GM23338 (cell line): ENCODE results near the gene CKS1B. TPM values are rescaled to one million over a fixed set of nuclear protein-coding genes. Genes with fewer than 3 reads are reported as not detected.

ENCODE experiments used
- ATAC-seq: fragments of 200-7000 bp; cut with Tn5 transposase; 3 replicates; pipeline ENCODE4 v1.9.1; 2020
- DNase-seq: peaks from one replicate; pipeline ENCODE4 v3.0.0-alpha.2; 2015; ENCODE audit warnings: low spot score
- H2AFZ ChIP-seq: fragments of 200-600 bp; sonication (generic); 2 replicates; pipeline ENCODE4 v1.8.0; 2016; ENCODE audit warnings: antibody characterized with exemption, mild to moderate bottlenecking, moderate library complexity
- H3F3A ChIP-seq: fragments of 200-600 bp; sonication (generic); replicated peaks from 2 replicates; pipeline ENCODE4 v1.8.0; 2017; ENCODE audit warnings: antibody characterized with exemption, mixed run types, low read depth
- H3K27ac ChIP-seq: fragments of 200-600 bp; sonication (generic); 2 replicates; pipeline ENCODE4 v1.6.1; 2016; ENCODE audit warnings: low read depth
- H3K27me3 ChIP-seq: fragments of 200-600 bp; sonication (generic); 2 replicates; pipeline ENCODE4 v1.8.0; 2016; ENCODE audit warnings: mild to moderate bottlenecking, mixed run types, moderate library complexity; ENCODE audit not compliant: insufficient read depth
- H3K36me3 ChIP-seq: fragments of 200-600 bp; sonication (generic); 2 replicates; pipeline ENCODE4 v1.8.0; 2016; ENCODE audit warnings: mild to moderate bottlenecking; ENCODE audit not compliant: insufficient read depth
- H3K4me1 ChIP-seq: fragments of 200-600 bp; sonication (generic); 2 replicates; pipeline ENCODE4 v1.8.0; 2016; ENCODE audit warnings: mild to moderate bottlenecking, moderate library complexity; ENCODE audit not compliant: insufficient read depth
- H3K4me2 ChIP-seq: fragments of 200-600 bp; sonication (generic); 2 replicates; pipeline ENCODE4 v1.7.1; 2017; ENCODE audit warnings: mixed run types
- H3K4me3 ChIP-seq: fragments of 200-600 bp; sonication (generic); 2 replicates; pipeline ENCODE4 v1.6.1; 2016; ENCODE audit warnings: mixed run types
- H3K79me2 ChIP-seq: fragments of 200-600 bp; sonication (generic); replicated peaks from 2 replicates; pipeline ENCODE4 v1.8.0; 2017; ENCODE audit warnings: mild to moderate bottlenecking; ENCODE audit not compliant: insufficient read depth
- H3K9me2 ChIP-seq: fragments of 200-600 bp; sonication (generic); 2 replicates; pipeline ENCODE4 v1.8.0; 2017; ENCODE audit not compliant: insufficient read depth
- H4K20me1 ChIP-seq: fragments of 200-600 bp; sonication (generic); replicated peaks from 2 replicates; pipeline ENCODE4 v1.8.0; 2017; ENCODE audit warnings: mild to moderate bottlenecking; ENCODE audit not compliant: insufficient read depth
- H3K27ac Mint-ChIP-seq: 2 replicates; pipeline ENCODE4 v1.8.0; 2020; ENCODE audit warnings: inconsistent platforms, mild to moderate bottlenecking, moderate library complexity, mixed read lengths
- H3K27me3 Mint-ChIP-seq: 3 replicates; pipeline ENCODE4 v1.8.0; 2022; ENCODE audit warnings: low read depth, mild to moderate bottlenecking, moderate library complexity, mixed read lengths, inconsistent platforms; ENCODE audit not compliant: insufficient read depth, poor library complexity
- H3K36me3 Mint-ChIP-seq: 3 replicates; pipeline ENCODE4 v1.8.0; 2021; ENCODE audit warnings: low read depth, mild to moderate bottlenecking, inconsistent platforms, moderate library complexity, mixed read lengths
- H3K4me1 Mint-ChIP-seq: 3 replicates; pipeline ENCODE4 v1.8.0; 2020; ENCODE audit warnings: mild to moderate bottlenecking, inconsistent platforms, mixed read lengths
- H3K4me3 Mint-ChIP-seq: 3 replicates; pipeline ENCODE4 v1.8.0; 2021; ENCODE audit warnings: moderate library complexity, mild to moderate bottlenecking, inconsistent platforms, mixed read lengths
- H3K9me3 Mint-ChIP-seq: 3 replicates; pipeline ENCODE4 v1.8.0; 2020; ENCODE audit warnings: moderate library complexity, mild to moderate bottlenecking, inconsistent platforms, mixed read lengths
- CREB1 ChIP-seq: fragments of 250-450 bp; sonication (Bioruptor Pico); IDR thresholded peaks from 2 replicates; pipeline ENCODE4 v1.5.0; 2020; ENCODE audit warnings: low read depth, mild to moderate bottlenecking, moderate library complexity
- EZH2 ChIP-seq: fragments of 200-600 bp; sonication (generic); IDR thresholded peaks from one replicate; pipeline ENCODE4 v1.8.0; 2017; ENCODE audit warnings: antibody characterized with exemption, mild to moderate bottlenecking, low read depth; ENCODE audit not compliant: unreplicated experiment
- POLR2AphosphoS5 ChIP-seq: IDR thresholded peaks from 2 replicates; pipeline ENCODE4 v1.6.1; 2016; ENCODE audit warnings: antibody characterized with exemption, low read depth
- STAT1 ChIP-seq: IDR thresholded peaks from one replicate; pipeline ENCODE4 v1.6.1; 2016; ENCODE audit warnings: antibody characterized with exemption; ENCODE audit not compliant: unreplicated experiment
- ZNF114 ChIP-seq: fragments of 250-450 bp; sonication (Bioruptor Pico); IDR thresholded peaks from 2 replicates; pipeline ENCODE4 v1.5.0; 2020; ENCODE audit warnings: mild to moderate bottlenecking, moderate library complexity
- ZNF331 ChIP-seq: fragments of 250-450 bp; sonication (Bioruptor Pico); IDR thresholded peaks from 2 replicates; pipeline ENCODE4 v1.5.0; 2020; ENCODE audit warnings: low read depth, mild to moderate bottlenecking, moderate library complexity
- polyA plus RNA-seq: library from polyadenylated mRNA; unstranded; fragments of >200 nt; fragmentation: Nextera tagmentation; extraction: Ambion mirVana; gene quantifications from 2 replicates; pipeline ENCODE4 v1.2.1, GENCODE V29; 2016
- total RNA-seq: library from RNA; depleted of rRNA; stranded (reverse); fragments of >200 nt; shearing (Covaris generic); gene quantifications from 2 replicates; pipeline ENCODE4 v1.2.3, GENCODE V29; 2014
- TF ChIP-seq, protein P1 (sequence below): IDR thresholded peaks from one replicate; pipeline ENCODE4 v1.6.1; 2018; ENCODE audit warnings: antibody characterized with exemption; ENCODE audit not compliant: unreplicated experiment
- TF ChIP-seq, protein P2 (sequence below): fragments of 250-450 bp; sonication (Bioruptor Pico); IDR thresholded peaks from 2 replicates; pipeline ENCODE4 v1.5.0; 2020; ENCODE audit warnings: mild to moderate bottlenecking, moderate library complexity

The CKS1B gene
- total and polyA plus RNA-seq, 2 experiments from 2014 or later: 296 to 617 TPM

DNA sequence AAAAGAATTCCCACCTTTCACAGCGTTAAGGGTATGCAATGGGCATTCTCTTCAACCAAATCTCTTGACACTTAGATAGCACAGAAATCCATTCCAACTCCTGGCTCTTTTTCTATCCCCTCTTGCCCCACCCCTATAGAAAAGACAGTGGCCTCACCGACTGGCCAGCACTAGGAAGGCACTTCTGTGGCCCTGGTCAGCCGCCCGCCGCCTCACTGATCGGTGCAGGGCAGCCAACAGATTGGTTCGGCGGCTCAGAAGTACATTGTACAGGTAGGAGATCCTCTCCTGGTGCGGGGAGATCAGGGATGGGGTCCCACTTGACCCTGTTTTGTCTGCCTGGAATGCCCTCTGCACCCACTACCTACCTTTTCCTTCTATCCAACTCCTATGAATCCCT, 49.8 kb downstream of the CKS1B start (continued):
- TF ChIP-seq, protein P1, sequence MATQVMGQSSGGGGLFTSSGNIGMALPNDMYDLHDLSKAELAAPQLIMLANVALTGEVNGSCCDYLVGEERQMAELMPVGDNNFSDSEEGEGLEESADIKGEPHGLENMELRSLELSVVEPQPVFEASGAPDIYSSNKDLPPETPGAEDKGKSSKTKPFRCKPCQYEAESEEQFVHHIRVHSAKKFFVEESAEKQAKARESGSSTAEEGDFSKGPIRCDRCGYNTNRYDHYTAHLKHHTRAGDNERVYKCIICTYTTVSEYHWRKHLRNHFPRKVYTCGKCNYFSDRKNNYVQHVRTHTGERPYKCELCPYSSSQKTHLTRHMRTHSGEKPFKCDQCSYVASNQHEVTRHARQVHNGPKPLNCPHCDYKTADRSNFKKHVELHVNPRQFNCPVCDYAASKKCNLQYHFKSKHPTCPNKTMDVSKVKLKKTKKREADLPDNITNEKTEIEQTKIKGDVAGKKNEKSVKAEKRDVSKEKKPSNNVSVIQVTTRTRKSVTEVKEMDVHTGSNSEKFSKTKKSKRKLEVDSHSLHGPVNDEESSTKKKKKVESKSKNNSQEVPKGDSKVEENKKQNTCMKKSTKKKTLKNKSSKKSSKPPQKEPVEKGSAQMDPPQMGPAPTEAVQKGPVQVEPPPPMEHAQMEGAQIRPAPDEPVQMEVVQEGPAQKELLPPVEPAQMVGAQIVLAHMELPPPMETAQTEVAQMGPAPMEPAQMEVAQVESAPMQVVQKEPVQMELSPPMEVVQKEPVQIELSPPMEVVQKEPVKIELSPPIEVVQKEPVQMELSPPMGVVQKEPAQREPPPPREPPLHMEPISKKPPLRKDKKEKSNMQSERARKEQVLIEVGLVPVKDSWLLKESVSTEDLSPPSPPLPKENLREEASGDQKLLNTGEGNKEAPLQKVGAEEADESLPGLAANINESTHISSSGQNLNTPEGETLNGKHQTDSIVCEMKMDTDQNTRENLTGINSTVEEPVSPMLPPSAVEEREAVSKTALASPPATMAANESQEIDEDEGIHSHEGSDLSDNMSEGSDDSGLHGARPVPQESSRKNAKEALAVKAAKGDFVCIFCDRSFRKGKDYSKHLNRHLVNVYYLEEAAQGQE: no peak
- no peak for TF ChIP-seq POLR2AphosphoS5
- TF ChIP-seq ZNF331 (CRISPR knock-in tag): no peak

DNA sequence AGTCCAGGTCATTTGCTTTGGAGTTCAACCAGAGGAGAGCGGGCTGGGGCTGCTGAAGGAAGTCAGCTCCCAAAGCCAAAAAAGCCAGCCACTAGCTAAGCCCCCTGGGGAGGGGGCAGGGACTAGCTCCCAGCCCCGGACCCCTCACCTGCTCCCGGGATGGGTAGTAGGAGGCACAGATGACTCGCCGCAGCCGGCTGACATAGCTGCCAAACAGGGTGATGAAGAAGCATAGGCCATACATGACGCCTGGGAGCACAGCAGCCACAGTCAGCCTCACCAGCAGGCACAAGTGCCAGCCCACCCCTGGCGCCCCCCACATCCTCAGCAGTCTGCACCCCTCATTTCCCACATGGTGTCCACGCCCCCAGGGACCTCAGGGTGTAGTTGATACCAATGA, 51.7 kb downstream of the CKS1B start:
- H3K4me3 Mint-ChIP-seq: no peak overlapping the region
- H3K9me3 Mint-ChIP-seq: no peaks in the 10 kb centered on the region
- H3K4me1 Mint-ChIP-seq: peaks cover 13% of the 10 kb centered on the region
- Histone ChIP-seq H3K27ac (no peak overlapping the region), H3K4me2 (no peak overlapping the region), H3K27me3 (no peaks in the 10 kb centered on the region), H3K9me2 (no peaks in the 10 kb centered on the region), H2AFZ (no peak overlapping the region), H3K36me3 (no peaks in the 10 kb centered on the region), H3K4me3 (no peak overlapping the region), H3K4me1 (no peaks in the 10 kb centered on the region; the same call in 1 of the 2 replicates), H3F3A (no peaks in the 10 kb centered on the region), H4K20me1 (no peaks in the 10 kb centered on the region), H3K79me2 (no peaks in the 10 kb centered on the region)
- H3K27me3 Mint-ChIP-seq: peaks cover 22% of the 10 kb centered on the region
- ATAC-seq: no peak
- TF ChIP-seq, protein P1: no peak
- TF ChIP-seq ZNF331 (CRISPR knock-in tag) (no peak), STAT1 (no peak), ZNF114 (CRISPR knock-in tag) (no peak), EZH2 (no peak), CREB1 (no peak)
- TF ChIP-seq, protein P2, sequence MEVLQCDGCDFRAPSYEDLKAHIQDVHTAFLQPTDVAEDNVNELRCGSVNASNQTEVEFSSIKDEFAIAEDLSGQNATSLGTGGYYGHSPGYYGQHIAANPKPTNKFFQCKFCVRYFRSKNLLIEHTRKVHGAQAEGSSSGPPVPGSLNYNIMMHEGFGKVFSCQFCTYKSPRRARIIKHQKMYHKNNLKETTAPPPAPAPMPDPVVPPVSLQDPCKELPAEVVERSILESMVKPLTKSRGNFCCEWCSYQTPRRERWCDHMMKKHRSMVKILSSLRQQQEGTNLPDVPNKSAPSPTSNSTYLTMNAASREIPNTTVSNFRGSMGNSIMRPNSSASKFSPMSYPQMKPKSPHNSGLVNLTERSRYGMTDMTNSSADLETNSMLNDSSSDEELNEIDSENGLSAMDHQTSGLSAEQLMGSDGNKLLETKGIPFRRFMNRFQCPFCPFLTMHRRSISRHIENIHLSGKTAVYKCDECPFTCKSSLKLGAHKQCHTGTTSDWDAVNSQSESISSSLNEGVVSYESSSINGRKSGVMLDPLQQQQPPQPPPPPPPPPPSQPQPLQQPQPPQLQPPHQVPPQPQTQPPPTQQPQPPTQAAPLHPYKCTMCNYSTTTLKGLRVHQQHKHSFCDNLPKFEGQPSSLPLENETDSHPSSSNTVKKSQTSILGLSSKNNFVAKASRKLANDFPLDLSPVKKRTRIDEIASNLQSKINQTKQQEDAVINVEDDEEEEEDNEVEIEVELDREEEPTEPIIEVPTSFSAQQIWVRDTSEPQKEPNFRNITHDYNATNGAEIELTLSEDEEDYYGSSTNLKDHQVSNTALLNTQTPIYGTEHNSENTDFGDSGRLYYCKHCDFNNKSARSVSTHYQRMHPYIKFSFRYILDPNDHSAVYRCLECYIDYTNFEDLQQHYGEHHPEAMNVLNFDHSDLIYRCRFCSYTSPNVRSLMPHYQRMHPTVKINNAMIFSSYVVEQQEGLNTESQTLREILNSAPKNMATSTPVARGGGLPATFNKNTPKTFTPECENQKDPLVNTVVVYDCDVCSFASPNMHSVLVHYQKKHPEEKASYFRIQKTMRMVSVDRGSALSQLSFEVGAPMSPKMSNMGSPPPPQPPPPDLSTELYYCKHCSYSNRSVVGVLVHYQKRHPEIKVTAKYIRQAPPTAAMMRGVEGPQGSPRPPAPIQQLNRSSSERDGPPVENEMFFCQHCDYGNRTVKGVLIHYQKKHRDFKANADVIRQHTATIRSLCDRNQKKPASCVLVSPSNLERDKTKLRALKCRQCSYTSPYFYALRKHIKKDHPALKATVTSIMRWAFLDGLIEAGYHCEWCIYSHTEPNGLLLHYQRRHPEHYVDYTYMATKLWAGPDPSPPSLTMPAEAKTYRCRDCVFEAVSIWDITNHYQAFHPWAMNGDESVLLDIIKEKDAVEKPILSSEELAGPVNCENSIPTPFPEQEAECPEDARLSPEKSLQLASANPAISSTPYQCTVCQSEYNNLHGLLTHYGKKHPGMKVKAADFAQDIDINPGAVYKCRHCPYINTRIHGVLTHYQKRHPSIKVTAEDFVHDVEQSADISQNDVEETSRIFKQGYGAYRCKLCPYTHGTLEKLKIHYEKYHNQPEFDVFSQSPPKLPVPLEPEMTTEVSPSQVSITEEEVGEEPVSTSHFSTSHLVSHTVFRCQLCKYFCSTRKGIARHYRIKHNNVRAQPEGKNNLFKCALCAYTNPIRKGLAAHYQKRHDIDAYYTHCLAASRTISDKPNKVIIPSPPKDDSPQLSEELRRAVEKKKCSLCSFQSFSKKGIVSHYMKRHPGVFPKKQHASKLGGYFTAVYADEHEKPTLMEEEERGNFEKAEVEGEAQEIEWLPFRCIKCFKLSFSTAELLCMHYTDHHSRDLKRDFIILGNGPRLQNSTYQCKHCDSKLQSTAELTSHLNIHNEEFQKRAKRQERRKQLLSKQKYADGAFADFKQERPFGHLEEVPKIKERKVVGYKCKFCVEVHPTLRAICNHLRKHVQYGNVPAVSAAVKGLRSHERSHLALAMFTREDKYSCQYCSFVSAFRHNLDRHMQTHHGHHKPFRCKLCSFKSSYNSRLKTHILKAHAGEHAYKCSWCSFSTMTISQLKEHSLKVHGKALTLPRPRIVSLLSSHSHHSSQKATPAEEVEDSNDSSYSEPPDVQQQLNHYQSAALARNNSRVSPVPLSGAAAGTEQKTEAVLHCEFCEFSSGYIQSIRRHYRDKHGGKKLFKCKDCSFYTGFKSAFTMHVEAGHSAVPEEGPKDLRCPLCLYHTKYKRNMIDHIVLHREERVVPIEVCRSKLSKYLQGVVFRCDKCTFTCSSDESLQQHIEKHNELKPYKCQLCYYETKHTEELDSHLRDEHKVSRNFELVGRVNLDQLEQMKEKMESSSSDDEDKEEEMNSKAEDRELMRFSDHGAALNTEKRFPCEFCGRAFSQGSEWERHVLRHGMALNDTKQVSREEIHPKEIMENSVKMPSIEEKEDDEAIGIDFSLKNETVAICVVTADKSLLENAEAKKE (CRISPR knock-in tag): no peak
- H3K36me3 Mint-ChIP-seq: no peaks in the 10 kb centered on the region
- no peak overlapping the region for H3K27ac Mint-ChIP-seq
- DNase-seq: no peak
